Measurements from ENCODE around the gene DNAJB14.

DNA sequence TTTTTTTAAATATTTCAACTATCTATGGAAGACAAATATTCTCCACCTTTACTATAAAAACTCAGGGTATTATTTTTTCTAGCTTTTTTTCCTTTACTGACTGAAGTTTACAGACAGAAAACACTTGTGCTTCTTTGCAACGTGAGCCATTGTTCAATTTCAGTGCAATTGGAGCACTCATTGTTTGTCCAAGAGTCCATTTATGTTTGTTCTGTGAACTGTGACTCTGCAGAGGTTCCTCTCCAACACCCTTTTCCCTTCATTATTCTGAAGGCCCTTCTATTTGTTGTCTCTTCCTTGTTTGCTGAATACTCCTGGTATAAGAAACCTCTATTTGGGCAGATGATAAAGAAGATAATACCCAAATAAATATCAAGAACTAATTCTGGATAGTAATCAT is 92.4 kb downstream of the DNAJB14 start:
- TF ChIP-seq, protein P1, sequence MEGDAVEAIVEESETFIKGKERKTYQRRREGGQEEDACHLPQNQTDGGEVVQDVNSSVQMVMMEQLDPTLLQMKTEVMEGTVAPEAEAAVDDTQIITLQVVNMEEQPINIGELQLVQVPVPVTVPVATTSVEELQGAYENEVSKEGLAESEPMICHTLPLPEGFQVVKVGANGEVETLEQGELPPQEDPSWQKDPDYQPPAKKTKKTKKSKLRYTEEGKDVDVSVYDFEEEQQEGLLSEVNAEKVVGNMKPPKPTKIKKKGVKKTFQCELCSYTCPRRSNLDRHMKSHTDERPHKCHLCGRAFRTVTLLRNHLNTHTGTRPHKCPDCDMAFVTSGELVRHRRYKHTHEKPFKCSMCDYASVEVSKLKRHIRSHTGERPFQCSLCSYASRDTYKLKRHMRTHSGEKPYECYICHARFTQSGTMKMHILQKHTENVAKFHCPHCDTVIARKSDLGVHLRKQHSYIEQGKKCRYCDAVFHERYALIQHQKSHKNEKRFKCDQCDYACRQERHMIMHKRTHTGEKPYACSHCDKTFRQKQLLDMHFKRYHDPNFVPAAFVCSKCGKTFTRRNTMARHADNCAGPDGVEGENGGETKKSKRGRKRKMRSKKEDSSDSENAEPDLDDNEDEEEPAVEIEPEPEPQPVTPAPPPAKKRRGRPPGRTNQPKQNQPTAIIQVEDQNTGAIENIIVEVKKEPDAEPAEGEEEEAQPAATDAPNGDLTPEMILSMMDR (IDR thresholded peaks at IDR 0.05) = no peak
- no peak for TF ChIP-seq POLR2A (IDR thresholded peaks at IDR 0.05)
